ENCODE data around the gene NOS3.

The NOS3 gene

GRCh38 chr7:151058781-151059366 lies 68.1 kb downstream of the NOS3 start:
- no peak for DNase-seq (ENCODE audit: low read depth in 2 of 2)

GRCh38 chr7:151059367-151060112 lies 68.7 kb downstream of the NOS3 start, which contains the start of gene SLC4A2:
SLC4A2 (plus strand) TSS chr7:151059589; CDS start chr7:151061988, 2,399 bp downstream.
- peak; percentile 55 to 69 for DNase-seq (ENCODE audit: low read depth in 2 of 2)

DNA sequence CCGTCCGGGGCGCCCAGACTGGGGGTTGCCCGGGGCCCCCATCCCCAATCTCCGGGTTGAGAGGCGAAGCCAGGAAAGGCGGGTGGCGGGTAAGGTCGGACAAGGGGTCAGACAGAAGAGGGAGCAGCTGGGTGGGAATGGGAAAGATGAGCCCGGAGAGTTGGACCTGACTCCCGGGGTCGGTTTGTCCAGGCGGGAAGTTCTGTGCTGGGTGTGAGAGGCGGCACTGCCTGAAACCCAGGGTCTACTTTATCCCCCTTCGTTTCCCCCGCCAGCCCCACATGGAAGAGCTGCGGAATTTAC lies 69.2 kb downstream of the NOS3 start:
- DNase-seq (ENCODE audit: low read depth in 2 of 2) = no peak

DNA sequence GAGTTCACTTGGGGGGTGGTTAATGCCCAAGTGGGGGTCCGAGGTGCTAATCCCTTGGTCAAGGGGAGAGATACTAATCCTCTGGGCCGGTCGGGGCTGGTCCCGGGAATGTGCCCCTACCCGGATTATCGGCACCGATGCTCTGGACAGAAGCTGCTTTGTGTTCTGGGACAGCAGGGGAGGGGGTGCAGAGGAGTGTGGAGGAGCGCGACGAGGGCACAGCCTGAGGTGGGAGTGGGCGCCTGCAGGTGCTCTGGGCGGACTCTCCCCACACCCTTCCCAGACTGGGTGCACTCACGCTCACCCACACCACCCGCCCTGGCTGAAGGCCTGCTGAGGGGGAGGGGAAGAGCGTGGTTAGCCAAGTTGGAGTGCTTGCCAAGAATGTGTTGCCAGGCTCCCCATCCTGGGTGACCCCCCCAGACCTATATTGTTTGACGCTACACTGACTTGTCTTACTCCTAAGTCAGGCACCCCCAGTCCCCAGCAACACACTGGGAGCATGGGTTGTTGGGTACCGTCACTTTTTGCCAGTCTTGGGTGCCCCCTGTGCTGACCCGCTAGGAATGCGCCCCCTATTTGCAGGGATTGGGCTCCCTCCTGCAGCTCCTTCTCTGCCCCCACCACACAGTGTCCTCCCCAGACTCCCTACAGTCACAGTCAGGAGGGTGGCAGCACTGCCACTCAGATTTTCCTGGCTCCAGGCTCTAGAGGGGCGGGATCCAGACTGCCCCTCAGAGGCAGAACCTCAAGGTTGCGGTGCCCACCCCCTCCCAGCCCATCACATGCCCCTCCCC lies 69.8 kb downstream of the NOS3 start:
- no peak for DNase-seq (ENCODE audit: low read depth in 2 of 2)

GRCh38 chr7:151061213-151062110 lies 70.6 kb downstream of the NOS3 start:
- no peak for DNase-seq (ENCODE audit: low read depth in 2 of 2)

- DNase-seq (ENCODE audit: low read depth in 2 of 2) = no peak
Observed at GRCh38 chr7:151062111-151062398, 71.2 kb downstream of the NOS3 start.

DNA sequence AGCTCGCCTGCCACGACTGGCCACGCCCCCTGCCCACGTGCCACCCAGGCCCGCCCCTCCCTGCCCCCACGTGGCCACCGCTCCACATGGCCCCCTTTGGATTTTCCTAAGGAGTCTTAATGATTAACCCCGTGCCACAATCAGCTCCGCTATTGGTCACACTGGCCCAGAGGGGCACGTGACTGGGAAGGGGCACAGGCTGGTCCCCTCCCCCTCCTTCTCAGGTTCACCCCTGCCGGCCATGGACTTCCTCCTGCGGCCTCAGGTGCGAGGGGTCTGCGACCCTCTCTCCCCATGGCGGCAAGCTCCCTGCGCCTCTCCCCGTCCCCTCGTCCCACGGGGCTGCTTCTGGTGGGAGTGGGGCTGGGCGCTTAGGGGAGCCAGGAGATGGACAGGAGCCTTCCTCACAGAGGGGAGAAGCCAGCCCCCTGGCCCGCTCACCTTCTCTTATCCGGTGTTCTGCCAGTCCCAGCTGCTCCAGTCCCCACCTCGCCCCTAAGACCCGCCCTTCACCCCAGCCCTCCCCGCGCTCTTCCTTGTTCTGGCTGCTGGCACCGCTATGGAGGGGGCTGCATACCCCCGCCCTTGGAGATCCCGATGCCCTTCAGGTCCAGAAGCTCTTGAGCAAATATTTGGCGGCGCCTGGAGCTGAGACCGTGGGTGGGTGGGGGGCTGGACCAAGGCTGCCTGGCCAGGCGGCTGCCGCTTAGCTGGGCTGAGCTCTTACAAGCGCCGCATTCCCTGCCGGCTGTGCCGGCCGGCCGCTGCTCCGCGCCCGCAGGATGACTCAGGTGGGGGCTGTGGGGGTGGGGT lies 71.8 kb downstream of the NOS3 start:
- no peak for DNase-seq (ENCODE audit: low read depth in 2 of 2)

DNA sequence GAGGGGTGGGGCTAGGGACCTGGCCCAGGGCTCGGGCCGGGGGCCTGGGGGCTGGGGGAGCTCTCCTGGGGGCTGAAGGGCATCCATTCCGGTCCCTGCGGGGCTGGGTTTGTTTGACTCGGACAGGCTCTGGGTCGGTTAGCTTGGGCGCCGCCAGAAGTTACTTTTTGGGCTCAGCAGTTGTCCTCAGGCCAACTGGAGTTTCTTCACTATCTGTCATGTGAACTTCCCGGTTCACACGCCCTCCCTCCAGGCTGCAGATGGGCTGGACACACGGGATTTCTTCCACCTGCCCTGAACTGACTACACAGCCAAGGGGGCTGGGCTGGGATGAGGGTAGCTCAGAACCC lies 72.4 kb downstream of the NOS3 start:
- no peak for DNase-seq (ENCODE audit: low read depth in 2 of 2)
